PFSK-1 (cell line): Measurements from ENCODE around the gene WDR47.

Source experiments
- FOXP2 ChIP-seq: optimal IDR thresholded peaks from 2 replicates; pipeline ENCODE3; 2011; ENCODE audit warnings: borderline replicate concordance, control low read depth, inconsistent platforms; ENCODE audit not compliant: insufficient read depth; ENCODE audit errors: extremely low read length, extremely low read depth
- POLR2AphosphoS5 ChIP-seq: IDR thresholded peaks from 2 replicates; pipeline ENCODE4 v1.6.1; 2012; ENCODE audit warnings: low read depth, mild to moderate bottlenecking, control low read depth, low read length, moderate library complexity
- SIN3A ChIP-seq: IDR thresholded peaks from 2 replicates; pipeline ENCODE4 v1.6.1; 2012; ENCODE audit warnings: mild to moderate bottlenecking, low read length, moderate library complexity, borderline replicate concordance; ENCODE audit not compliant: insufficient read depth
- TAF1 ChIP-seq: IDR thresholded peaks from 2 replicates; pipeline ENCODE4 v1.6.1; 2012; ENCODE audit warnings: low read length, control low read depth, borderline replicate concordance; ENCODE audit not compliant: insufficient read depth

DNA sequence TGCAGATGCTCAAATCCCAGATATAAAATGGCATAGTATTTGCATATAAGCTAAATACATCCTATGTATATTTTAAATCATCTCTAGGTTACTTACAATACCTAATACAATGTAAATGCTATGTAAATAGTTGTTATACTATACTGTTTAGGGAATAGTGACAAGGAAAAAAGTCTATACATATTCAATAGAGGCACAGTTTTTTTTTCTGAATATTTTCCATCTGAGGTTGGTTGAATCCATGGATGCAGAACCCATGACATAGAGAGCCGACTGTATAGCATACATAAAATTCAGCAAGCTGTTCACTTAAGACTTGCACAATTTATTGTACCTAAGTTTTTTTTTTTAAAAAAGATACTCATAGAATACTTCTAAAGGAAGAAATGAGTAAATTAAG, 27.4 kb upstream of the WDR47 start:
- TF ChIP-seq FOXP2, result no peak
- no peak for TF ChIP-seq POLR2AphosphoS5
- TF ChIP-seq TAF1, result no peak
- TF ChIP-seq SIN3A, result no peak
